DLD1 (cell line): ENCODE data around the gene KLHL12.

ENCODE experiments used
- in situ Hi-C: cut with HindIII; loops from 2 replicates; pipeline ENCODE4 v1.10.0; 2017; ENCODE audit warnings: low sequenced_read_pairs

KLHL12 gene

GRCh38 chr1:202888531-202889360 is 38.3 kb downstream of the KLHL12 start, which contains the start of gene RABIF:
TSS of gene RABIF (minus strand) at chr1:202889149. CDS start at chr1:202889098, 51 bp downstream.
- in situ Hi-C loops: no loop called here

DNA sequence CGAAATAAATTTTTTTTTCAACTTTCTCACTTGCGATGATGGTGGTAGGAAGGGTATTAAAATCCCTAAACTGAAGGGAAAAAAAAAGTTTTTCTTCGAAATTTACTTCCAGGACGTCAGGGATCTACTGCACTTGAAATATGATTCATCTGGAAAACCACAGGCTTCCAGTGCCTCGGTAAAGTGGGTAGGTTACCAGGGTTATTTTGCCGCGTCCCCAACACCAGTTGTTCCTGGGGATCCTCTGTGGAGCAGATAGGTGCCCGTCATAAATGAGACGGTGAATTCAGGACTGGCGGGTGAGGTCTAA is 38.9 kb downstream of the KLHL12 start:
- in situ Hi-C loops: no loop called here

- in situ Hi-C loops: no loop called here
Observed at GRCh38 chr1:202880961-202881460, 46.0 kb downstream of the KLHL12 start.

DNA sequence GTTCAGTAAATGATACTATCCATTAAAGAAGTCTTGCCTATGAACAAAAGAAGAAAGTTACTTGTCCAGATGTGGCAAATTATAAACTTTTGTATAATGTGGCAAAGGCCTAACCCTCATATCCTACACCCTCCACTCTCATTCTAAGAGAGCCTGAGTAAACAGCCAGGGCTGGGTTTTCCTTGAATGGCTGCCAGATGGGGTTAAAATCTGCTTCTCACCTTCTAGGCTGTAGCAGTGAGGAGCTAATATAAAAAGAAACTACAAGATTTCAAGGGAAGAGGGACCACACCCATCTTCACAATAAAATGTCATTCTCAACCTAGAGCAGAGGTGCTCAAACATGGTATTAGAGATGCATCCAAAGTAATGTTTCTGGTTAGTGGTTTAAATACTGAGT is 47.0 kb downstream of the KLHL12 start:
- in situ Hi-C loops: no loop called here

DNA sequence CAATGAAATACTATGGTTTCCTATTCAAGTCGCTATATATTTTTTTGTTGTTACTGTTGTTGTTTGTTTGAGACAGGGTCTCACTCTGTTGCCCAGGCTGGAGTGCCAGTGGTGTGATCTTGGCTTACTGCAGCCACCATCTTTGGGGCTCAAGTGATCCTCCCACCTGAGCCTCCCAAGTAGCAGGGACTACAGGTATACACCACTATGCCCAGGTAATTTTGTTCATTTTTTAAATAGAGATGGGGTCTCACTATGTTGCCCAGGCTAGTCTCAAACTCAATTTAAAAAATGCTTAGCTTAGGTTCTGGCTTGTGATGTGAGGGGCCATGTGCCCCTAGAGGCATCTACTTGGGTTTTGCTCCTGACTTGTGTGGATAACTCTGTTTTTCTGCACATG is 47.9 kb downstream of the KLHL12 start:
- in situ Hi-C loops: no loop called here

DNA sequence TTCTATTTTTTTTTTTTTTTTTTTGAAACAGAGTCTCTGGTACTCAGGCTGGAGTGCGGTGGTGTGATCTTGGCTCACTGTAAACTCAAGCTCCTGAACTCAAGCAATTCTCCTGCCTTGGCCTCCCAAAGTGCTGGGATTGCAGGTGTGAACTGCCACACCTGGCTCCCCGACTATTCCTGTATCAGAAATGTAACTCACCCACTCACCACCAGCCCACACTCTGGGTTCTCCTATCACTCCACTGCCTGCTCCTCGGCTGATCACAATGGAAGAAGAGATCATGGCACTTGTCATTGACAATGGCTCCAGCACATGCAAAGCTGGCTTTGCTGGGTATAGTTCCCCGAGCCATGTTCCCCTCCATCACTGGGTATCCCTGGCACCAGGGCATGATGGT is 54.0 kb downstream of the KLHL12 start:
- in situ Hi-C loops: no loop called here

DNA sequence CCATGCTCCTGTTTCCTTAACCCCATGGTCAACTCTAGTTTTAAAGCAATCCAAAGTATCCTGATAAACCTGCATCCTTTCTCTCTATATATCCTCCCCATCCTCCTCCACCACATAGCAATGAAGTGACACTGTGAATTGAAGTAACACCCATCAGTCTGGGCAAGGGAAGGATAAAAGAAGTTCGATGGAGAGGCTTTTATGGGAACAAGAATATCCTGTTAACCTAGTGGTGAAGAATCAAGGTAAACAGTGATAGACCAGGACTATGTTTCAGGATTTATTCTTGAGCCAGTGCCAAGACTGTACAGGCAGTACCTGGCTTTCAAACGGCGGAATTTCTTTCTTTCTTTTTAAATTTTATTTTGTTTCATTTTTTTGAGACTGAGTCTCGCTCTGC is 55.7 kb downstream of the KLHL12 start:
- in situ Hi-C loops: no loop called here

GRCh38 chr1:202862679-202863560 is 64.1 kb downstream of the KLHL12 start:
- in situ Hi-C loops: no loop called here

- in situ Hi-C loops: no loop called here
Observed at GRCh38 chr1:202861420-202862132, 65.5 kb downstream of the KLHL12 start.

- in situ Hi-C loops: no loop called here
Observed at GRCh38 chr1:202860744-202861419, 66.2 kb downstream of the KLHL12 start.

GRCh38 chr1:202858789-202859414 is 68.1 kb downstream of the KLHL12 start:
- in situ Hi-C loops: loop anchor here (5.0 kb wide), 1 partner anchor 93 kb away; no protein-coding TSS in a partner anchor

DNA sequence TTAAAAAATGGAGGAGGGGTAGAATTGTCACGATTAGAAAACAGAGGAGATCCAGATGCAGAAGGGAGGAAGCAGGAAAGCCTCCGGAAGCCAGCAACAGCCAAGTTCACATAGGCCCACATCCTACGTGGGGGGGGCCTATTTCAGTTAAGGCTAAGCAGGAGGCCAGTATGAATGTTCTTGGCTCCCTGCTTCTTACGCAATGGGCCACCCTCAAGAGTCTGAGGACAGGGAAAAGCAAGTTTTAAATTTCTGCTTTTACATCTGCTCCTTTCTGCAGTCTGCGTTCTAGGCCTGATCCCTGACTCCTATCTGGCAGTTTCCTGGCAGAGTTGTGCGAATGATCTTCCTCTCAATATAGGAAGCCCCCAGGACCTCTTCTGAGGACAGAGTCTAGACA is 68.7 kb downstream of the KLHL12 start:
- in situ Hi-C loops: loop anchor here (5.0 kb wide), 1 partner anchor 94 kb away; no protein-coding TSS in a partner anchor

GRCh38 chr1:202857136-202857610 is 69.9 kb downstream of the KLHL12 start:
- in situ Hi-C loops: loop anchor here (5.0 kb wide), 1 partner anchor 95 kb away; no protein-coding TSS in a partner anchor

- in situ Hi-C loops: loop anchor here (5.0 kb wide), 1 partner anchor 96 kb away; no protein-coding TSS in a partner anchor
Observed at GRCh38 chr1:202856014-202856413, 71.0 kb downstream of the KLHL12 start.

DNA sequence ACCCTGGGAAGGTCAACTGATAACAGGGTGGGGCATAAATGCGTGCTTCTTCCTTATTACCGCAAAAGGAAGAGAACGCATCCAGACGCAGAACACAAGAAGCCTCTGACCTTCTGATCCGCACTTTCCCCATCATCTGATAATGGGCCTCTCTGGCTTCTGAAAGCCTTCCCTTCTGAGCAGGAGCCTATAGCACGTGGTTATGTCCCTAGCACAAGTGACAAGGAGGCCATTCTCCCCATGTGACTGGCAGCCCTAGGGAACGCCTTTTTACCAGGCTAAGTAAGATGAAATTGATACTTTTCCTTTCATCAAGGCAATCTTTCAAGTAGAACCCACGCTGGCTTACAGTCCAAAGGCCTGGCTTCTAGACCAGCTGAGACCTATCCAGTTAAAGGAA is 72.2 kb downstream of the KLHL12 start:
- in situ Hi-C loops: loop anchor here (5.0 kb wide), 1 partner anchor 98 kb away; no protein-coding TSS in a partner anchor

- in situ Hi-C loops: no loop called here
Observed at GRCh38 chr1:202852163-202852904, 74.7 kb downstream of the KLHL12 start.

DNA sequence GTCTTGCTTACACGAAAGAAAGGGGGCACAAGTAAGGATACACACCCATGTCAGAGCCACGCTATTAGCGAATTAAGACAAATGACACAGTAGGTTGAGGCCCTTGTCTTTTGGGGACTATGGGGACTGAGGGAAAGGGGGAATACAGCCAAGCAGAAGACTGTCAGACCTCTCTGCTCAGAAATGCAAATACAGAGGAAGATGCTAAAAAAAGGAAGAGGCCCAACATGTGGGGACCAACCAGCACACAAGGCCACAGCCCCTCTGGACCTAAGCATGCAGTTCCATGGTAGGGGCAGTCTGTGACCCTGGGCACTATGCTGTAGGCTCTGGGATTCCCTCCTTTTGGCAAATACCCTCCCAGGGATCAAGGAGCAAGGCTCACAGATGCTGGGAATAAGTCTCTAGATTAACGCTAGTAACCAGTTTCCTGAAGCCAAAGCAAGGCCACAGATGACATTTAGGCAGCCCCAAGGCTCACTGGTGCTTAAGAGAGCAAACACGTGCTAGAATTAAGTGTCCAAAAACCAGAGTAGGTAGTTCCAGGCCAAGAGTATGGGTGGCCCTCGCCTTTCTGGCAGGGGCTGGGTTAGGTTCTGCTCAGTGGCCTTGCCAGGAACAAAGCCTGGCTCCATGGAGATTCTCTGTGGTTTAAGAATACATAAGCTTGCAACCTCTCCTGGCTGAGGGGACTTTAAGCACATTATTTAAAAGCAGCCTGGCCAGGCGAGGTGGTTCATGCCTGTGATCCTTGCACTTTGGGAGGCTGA is 76.3 kb downstream of the KLHL12 start:
- in situ Hi-C loops: no loop called here

- in situ Hi-C loops: no loop called here
Observed at GRCh38 chr1:202848191-202848542, 78.9 kb downstream of the KLHL12 start.
